SK-N-SH treated with all-trans-retinoic acid at 6 μM for 48 hours (cell line): ENCODE results near the gene MAP3K10.
"Not testable (repeated sequence)": the region's sequence is repeated elsewhere in the genome, so short reads cannot be mapped to it uniquely, and the experiment has no call there.

Experiments used
- ATAC-seq: fragments of 200-7000 bp; cut with Tn5 transposase; 3 replicates; pipeline ENCODE4 v1.9.1; 2020; ENCODE audit warnings: mild to moderate bottlenecking, moderate library complexity
- ARNTL ChIP-seq: fragments of 450-650 bp; formaldehyde crosslinking; IDR thresholded peaks from 2 replicates; pipeline ENCODE4 v1.5.0; 2020; ENCODE audit warnings: low read depth, mild to moderate bottlenecking, moderate library complexity, borderline replicate concordance
- BACH2 ChIP-seq: fragments of 250-450 bp; sonication (Bioruptor Pico); IDR thresholded peaks from 2 replicates; pipeline ENCODE4 v1.9.0; 2021; ENCODE audit warnings: mild to moderate bottlenecking, borderline replicate concordance
- CSDC2 ChIP-seq: fragments of 250-450 bp; sonication (Bioruptor Pico); IDR thresholded peaks from 2 replicates; pipeline ENCODE4 v1.5.0; 2020; ENCODE audit warnings: mild to moderate bottlenecking, moderate library complexity
- ESRRG ChIP-seq: fragments of 250-450 bp; sonication (Bioruptor Pico); IDR thresholded peaks from 2 replicates; pipeline ENCODE4 v1.6.1; 2021; ENCODE audit warnings: mild to moderate bottlenecking
- GLIS3 ChIP-seq: fragments of 250-450 bp; sonication (Bioruptor Pico); IDR thresholded peaks from 2 replicates; pipeline ENCODE4 v1.5.0; 2020; ENCODE audit warnings: mild to moderate bottlenecking, moderate library complexity
- ISL1 ChIP-seq: fragments of 250-450 bp; sonication (Bioruptor Pico); IDR thresholded peaks from 2 replicates; pipeline ENCODE4 v2.1.2; 2022; ENCODE audit warnings: mild to moderate bottlenecking, moderate library complexity
- OSR1 ChIP-seq: fragments of 250-450 bp; sonication (Bioruptor Pico); IDR thresholded peaks from 2 replicates; pipeline ENCODE4 v1.8.0; 2022; ENCODE audit warnings: moderate library complexity, mild to moderate bottlenecking, inconsistent platforms
- PPARA ChIP-seq: fragments of 250-450 bp; sonication (Bioruptor Pico); IDR thresholded peaks from 2 replicates; pipeline ENCODE4 v1.5.0; 2020; ENCODE audit warnings: mild to moderate bottlenecking, borderline replicate concordance
- RARB ChIP-seq: fragments of 250-450 bp; sonication (Bioruptor Pico); IDR thresholded peaks from 2 replicates; pipeline ENCODE4 v1.8.0; 2021; ENCODE audit warnings: mild to moderate bottlenecking, moderate library complexity
- SNAI2 ChIP-seq: fragments of 250-450 bp; sonication (Bioruptor Pico); IDR thresholded peaks from 2 replicates; pipeline ENCODE4 v1.5.0; 2020; ENCODE audit warnings: mild to moderate bottlenecking, moderate library complexity
- TCF4 ChIP-seq: fragments of 250-450 bp; sonication (Bioruptor Pico); IDR thresholded peaks from 2 replicates; pipeline ENCODE4 v1.8.0; 2021; ENCODE audit warnings: mild to moderate bottlenecking, moderate library complexity, borderline replicate concordance
- TOX ChIP-seq: fragments of 250-450 bp; sonication (Bioruptor Pico); IDR thresholded peaks from 2 replicates; pipeline ENCODE4 v1.8.0; 2021; ENCODE audit warnings: mild to moderate bottlenecking, moderate library complexity, borderline replicate concordance
- ZC3H10 ChIP-seq: fragments of 250-450 bp; sonication (Bioruptor Pico); IDR thresholded peaks from 2 replicates; pipeline ENCODE4 v1.5.1; 2021; ENCODE audit warnings: mild to moderate bottlenecking, moderate library complexity
- ZFP3 ChIP-seq: fragments of 250-450 bp; sonication (Bioruptor Pico); IDR thresholded peaks from 2 replicates; pipeline ENCODE4 v1.5.0; 2020; ENCODE audit warnings: mild to moderate bottlenecking, moderate library complexity
- ZFP30 ChIP-seq: fragments of 450-650 bp; formaldehyde crosslinking; IDR thresholded peaks from 2 replicates; pipeline ENCODE4 v1.5.0; 2022; ENCODE audit warnings: mild to moderate bottlenecking, moderate library complexity
- ZNF565 ChIP-seq: fragments of 450-650 bp; formaldehyde crosslinking; conservative IDR thresholded peaks from 2 replicates; pipeline ENCODE4 v1.5.0; 2020; ENCODE audit warnings: low read depth, mild to moderate bottlenecking, moderate library complexity
- ZNF70 ChIP-seq: fragments of 450-650 bp; formaldehyde crosslinking; IDR thresholded peaks from 2 replicates; pipeline ENCODE4 v1.5.0; 2020; ENCODE audit warnings: mild to moderate bottlenecking, moderate library complexity
- TF ChIP-seq, protein P1 (sequence below): fragments of 250-450 bp; sonication (Bioruptor Pico); IDR thresholded peaks from 2 replicates; pipeline ENCODE4 v1.5.1; 2020; ENCODE audit warnings: low read depth, mild to moderate bottlenecking, moderate library complexity
- TF ChIP-seq, protein P2 (sequence below): fragments of 250-450 bp; sonication (Bioruptor Pico); IDR thresholded peaks from 2 replicates; pipeline ENCODE4 v1.8.0; 2021; ENCODE audit warnings: low read depth, mild to moderate bottlenecking, moderate library complexity, borderline replicate concordance
- TF ChIP-seq, protein P3 (sequence below): fragments of 250-450 bp; sonication (Bioruptor Pico); IDR thresholded peaks from 2 replicates; pipeline ENCODE4 v1.5.0; 2020; ENCODE audit warnings: mild to moderate bottlenecking, moderate library complexity
- TF ChIP-seq, protein P4 (sequence below): fragments of 250-450 bp; sonication (Bioruptor Pico); IDR thresholded peaks from 2 replicates; pipeline ENCODE4 v1.8.0; 2020; ENCODE audit warnings: mild to moderate bottlenecking, moderate library complexity, borderline replicate concordance

MAP3K10 gene

DNA sequence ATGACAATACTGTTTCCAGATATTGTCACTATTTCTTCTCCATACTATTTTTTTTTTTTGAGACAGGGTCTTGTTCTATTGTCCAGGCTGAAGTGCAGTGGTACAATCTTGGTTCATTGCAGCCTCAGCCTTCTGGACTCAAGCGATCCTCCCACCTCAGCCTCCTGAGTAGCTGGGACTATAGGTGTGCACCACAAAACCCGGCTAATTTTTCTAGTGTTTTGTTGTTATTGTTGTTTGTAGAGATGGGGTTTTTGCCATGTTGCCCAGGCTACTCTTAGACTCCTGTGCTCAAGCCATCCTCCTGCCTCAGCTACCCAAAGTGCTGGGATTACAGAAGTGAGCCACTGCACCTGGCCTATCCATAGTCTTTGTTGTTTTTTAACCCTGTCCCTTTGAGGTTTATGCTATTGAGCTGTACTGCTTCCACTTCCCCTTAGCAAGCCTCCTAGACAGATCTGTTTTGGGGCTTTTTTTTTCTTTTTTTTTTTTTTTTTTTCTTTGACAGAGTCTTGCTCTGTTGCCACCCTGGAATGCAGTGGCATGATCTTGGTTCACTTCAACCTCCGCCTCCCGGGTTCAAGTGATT, 27.6 kb upstream of the MAP3K10 start:
- no peak for ATAC-seq
- TF ChIP-seq, protein P1, sequence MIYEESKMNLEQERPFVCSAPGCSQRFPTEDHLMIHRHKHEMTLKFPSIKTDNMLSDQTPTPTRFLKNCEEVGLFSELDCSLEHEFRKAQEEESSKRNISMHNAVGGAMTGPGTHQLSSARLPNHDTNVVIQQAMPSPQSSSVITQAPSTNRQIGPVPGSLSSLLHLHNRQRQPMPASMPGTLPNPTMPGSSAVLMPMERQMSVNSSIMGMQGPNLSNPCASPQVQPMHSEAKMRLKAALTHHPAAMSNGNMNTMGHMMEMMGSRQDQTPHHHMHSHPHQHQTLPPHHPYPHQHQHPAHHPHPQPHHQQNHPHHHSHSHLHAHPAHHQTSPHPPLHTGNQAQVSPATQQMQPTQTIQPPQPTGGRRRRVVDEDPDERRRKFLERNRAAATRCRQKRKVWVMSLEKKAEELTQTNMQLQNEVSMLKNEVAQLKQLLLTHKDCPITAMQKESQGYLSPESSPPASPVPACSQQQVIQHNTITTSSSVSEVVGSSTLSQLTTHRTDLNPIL (CRISPR knock-in tag) = no peak
- TF ChIP-seq OSR1 (no peak), RARB (CRISPR knock-in tag) (no peak), GLIS3 (CRISPR knock-in tag) (no peak), CSDC2 (no peak)

DNA sequence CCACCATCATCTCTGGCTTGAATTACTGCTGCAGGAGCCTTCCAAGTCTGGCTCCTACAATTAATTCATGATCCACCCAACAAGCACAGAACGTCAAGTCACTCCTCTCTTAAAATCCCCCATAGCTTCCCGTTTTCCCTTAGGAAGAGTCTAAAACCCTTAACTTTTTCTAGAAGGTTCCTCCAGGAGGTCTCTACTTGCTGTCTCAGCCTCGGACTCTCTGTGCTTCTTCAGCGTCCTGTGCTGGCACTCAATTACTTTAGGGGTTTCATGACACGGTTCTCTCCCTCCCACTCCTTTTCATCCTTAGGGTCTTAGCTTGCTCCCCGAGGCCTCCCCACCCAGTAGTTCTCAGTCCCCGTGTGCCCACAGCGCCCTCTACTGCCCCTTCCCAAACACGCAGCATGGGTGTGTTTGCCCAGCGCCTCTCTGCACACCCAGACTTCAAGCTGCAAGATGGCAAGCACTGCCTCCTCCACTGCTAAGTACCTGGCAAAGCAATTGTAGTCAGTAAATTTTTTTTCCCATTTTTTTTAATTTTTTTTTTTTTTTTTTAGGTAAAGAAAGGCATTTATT, 25.8 kb upstream of the MAP3K10 start:
- peak; percentile 89 for ATAC-seq
- TF ChIP-seq ARNTL (CRISPR knock-in tag) = no peak
- no peak for TF ChIP-seq SNAI2 (CRISPR knock-in tag)
- TF ChIP-seq, protein P2, sequence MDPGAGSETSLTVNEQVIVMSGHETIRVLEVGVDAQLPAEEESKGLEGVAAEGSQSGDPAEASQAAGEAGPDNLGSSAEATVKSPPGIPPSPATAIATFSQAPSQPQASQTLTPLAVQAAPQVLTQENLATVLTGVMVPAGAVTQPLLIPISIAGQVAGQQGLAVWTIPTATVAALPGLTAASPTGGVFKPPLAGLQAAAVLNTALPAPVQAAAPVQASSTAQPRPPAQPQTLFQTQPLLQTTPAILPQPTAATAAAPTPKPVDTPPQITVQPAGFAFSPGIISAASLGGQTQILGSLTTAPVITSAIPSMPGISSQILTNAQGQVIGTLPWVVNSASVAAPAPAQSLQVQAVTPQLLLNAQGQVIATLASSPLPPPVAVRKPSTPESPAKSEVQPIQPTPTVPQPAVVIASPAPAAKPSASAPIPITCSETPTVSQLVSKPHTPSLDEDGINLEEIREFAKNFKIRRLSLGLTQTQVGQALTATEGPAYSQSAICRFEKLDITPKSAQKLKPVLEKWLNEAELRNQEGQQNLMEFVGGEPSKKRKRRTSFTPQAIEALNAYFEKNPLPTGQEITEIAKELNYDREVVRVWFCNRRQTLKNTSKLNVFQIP (CRISPR knock-in tag) = no peak
- no peak for TF ChIP-seq GLIS3 (CRISPR knock-in tag)
- TF ChIP-seq ZNF70 = no peak
- TF ChIP-seq ISL1 = no peak
- no peak for TF ChIP-seq PPARA
- no peak for TF ChIP-seq TCF4
- TF ChIP-seq ESRRG = no peak
- TF ChIP-seq TOX (CRISPR knock-in tag) = no peak
- no peak for TF ChIP-seq RARB (CRISPR knock-in tag)
- no peak for TF ChIP-seq ZFP3 (CRISPR knock-in tag)
- TF ChIP-seq OSR1 = no peak
- TF ChIP-seq, protein P1 (CRISPR knock-in tag) = no peak
- no peak for TF ChIP-seq ZC3H10 (CRISPR knock-in tag)
- no peak for TF ChIP-seq BACH2 (CRISPR knock-in tag)
- TF ChIP-seq ZFP30 (CRISPR knock-in tag) = no peak
- TF ChIP-seq, protein P3, sequence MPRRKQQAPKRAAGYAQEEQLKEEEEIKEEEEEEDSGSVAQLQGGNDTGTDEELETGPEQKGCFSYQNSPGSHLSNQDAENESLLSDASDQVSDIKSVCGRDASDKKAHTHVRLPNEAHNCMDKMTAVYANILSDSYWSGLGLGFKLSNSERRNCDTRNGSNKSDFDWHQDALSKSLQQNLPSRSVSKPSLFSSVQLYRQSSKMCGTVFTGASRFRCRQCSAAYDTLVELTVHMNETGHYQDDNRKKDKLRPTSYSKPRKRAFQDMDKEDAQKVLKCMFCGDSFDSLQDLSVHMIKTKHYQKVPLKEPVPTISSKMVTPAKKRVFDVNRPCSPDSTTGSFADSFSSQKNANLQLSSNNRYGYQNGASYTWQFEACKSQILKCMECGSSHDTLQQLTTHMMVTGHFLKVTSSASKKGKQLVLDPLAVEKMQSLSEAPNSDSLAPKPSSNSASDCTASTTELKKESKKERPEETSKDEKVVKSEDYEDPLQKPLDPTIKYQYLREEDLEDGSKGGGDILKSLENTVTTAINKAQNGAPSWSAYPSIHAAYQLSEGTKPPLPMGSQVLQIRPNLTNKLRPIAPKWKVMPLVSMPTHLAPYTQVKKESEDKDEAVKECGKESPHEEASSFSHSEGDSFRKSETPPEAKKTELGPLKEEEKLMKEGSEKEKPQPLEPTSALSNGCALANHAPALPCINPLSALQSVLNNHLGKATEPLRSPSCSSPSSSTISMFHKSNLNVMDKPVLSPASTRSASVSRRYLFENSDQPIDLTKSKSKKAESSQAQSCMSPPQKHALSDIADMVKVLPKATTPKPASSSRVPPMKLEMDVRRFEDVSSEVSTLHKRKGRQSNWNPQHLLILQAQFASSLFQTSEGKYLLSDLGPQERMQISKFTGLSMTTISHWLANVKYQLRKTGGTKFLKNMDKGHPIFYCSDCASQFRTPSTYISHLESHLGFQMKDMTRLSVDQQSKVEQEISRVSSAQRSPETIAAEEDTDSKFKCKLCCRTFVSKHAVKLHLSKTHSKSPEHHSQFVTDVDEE (CRISPR knock-in tag) = no peak
- TF ChIP-seq, protein P4, sequence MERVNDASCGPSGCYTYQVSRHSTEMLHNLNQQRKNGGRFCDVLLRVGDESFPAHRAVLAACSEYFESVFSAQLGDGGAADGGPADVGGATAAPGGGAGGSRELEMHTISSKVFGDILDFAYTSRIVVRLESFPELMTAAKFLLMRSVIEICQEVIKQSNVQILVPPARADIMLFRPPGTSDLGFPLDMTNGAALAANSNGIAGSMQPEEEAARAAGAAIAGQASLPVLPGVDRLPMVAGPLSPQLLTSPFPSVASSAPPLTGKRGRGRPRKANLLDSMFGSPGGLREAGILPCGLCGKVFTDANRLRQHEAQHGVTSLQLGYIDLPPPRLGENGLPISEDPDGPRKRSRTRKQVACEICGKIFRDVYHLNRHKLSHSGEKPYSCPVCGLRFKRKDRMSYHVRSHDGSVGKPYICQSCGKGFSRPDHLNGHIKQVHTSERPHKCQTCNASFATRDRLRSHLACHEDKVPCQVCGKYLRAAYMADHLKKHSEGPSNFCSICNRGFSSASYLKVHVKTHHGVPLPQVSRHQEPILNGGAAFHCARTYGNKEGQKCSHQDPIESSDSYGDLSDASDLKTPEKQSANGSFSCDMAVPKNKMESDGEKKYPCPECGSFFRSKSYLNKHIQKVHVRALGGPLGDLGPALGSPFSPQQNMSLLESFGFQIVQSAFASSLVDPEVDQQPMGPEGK (CRISPR knock-in tag) = no peak
- TF ChIP-seq ZNF565 (CRISPR knock-in tag) = no peak
- TF ChIP-seq, all 23 proteins: peak for 0

DNA sequence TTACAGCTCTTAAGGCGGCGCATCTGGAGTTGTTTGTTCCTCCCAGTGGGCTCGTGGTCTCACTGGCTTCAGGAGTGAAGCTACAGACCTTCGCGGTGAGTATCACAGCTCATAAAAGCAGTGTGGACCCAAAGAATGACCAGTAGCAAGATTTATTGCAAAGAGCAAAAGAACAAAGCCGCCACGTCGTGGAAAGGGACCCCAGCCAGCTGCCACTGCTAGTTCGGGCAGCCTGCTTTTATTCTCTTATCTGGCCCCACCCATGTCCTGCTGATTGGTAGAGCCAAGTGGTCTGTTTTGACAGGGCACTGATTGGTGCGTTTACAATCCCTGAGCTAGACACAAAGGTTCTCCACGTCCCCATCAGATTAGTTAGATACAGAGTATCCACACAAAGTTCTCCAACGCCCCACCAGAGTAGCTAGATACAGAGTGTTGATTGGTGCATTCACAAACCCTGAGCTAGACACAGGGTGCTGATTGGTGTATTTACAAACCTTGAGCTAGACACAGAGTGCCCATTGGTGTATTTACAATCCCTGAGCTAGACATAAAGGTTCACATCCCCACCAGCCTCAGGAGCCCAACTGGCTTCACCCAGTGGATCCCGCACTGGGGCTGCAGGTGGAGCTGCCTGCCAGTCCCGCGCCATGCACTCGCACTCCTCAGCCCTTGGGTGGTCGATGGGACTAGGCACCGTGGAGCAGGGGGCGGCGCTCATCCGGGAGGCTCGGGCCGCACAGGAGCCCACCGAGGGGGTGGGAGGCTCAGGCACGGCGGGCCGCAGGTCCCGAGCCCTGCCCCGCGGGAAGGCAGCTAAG, 21.5 kb upstream of the MAP3K10 start:
- ATAC-seq = not testable (repeated sequence)

DNA sequence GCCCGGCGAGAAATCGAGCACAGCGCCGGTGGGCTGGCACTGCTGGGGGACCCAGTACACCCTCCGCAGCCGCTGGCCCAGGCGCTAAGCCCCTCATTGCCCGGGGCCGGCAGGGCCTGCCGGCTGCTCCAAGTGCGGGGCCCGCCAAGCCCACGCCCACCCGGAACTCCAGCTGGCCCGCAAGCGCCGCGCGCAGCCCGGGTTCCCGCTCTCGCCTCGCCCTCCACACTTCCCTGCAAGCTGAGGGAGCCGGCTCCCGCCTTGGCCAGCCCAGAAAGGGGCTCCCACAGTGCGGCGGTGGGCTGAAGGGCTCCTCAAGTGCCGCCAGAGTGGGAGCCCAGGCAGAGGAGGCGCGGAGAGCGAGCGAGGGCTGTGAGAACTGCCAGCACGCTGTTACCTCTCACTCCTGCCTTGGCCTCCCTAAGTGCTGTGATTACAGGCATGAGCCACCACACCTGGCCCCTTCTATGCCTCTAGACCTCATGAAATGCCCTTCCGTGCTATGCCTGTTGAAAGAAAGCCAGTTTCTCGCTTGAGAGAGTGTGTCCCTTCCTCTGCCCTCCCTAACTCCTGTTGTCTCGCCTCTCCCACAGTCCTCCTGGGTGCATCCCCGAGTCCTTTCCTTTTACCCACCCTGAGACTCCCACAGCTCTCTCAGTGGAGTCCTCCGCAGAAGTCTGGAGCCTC, 20.8 kb upstream of the MAP3K10 start:
- not testable (repeated sequence) for ATAC-seq

DNA sequence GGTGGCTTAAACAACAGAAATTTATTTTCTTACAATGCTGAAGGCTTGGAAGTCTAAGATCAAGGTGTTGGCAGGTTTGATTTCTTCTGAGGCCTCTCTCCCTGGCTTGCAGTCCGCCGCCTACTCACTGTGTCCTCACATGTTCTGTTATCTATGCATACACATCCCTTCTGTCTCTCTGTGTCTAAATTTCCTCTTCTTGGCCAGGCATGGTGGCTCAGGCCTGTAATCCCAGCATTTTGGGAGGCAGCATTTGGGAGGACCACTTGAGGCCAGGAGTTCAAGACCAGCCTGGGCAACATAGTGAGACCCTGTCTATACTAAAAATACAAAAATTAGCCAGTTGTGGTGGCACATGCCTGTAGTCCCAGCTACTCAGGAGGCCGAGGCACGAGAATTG, 19.9 kb upstream of the MAP3K10 start:
- ATAC-seq = not testable (repeated sequence)
